ENCODE results near the gene TPSG1. TPM values are rescaled to one million over a fixed set of nuclear protein-coding genes. Genes with fewer than 3 reads are reported as not detected.
A peak's percentile ranks its signal among the peaks of the same experiment; 100 is the strongest.

TPSG1 gene
- total RNA-seq, 1 donor from 2014 or later = not detected

DNA sequence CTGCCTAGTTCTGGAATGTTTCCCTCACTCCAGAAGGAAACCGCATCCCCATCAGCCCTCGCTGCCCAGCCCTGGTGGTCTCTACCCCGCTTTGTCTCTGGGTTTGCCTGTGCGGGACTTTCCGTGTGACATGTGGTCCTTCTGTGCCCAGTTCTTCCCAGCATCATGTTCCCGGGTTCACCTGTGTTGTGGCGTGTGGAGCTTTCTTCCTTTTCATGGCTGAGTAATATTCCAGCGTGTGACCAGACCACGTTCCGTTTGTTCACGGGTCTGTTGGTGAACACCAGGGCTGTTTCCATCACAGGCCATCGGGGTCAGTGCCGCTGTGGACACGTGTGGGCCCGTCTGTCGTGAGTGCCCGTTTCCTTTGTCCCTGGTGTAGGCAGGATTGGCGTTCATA, 40.1 kb downstream of the TPSG1 start:
- TF ChIP-seq, protein P1, sequence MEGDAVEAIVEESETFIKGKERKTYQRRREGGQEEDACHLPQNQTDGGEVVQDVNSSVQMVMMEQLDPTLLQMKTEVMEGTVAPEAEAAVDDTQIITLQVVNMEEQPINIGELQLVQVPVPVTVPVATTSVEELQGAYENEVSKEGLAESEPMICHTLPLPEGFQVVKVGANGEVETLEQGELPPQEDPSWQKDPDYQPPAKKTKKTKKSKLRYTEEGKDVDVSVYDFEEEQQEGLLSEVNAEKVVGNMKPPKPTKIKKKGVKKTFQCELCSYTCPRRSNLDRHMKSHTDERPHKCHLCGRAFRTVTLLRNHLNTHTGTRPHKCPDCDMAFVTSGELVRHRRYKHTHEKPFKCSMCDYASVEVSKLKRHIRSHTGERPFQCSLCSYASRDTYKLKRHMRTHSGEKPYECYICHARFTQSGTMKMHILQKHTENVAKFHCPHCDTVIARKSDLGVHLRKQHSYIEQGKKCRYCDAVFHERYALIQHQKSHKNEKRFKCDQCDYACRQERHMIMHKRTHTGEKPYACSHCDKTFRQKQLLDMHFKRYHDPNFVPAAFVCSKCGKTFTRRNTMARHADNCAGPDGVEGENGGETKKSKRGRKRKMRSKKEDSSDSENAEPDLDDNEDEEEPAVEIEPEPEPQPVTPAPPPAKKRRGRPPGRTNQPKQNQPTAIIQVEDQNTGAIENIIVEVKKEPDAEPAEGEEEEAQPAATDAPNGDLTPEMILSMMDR (IDR thresholded peaks at IDR 0.05; ENCODE audit: insufficient read depth, low read length, poor library complexity, severe bottlenecking) = no peak
- Histone ChIP-seq H3K4me3 (ENCODE audit: low read depth, low read length) (no peak overlapping the region), H3K36me3 (ENCODE audit: control insufficient read depth, insufficient read depth, low read length) (no peaks in the 10 kb centered on the region), H3K27me3 (ENCODE audit: control insufficient read depth, insufficient read depth, low read length) (peaks cover 11% of the 10 kb centered on the region)
- DNase-seq (ENCODE audit: low read depth) = no peak

DNA sequence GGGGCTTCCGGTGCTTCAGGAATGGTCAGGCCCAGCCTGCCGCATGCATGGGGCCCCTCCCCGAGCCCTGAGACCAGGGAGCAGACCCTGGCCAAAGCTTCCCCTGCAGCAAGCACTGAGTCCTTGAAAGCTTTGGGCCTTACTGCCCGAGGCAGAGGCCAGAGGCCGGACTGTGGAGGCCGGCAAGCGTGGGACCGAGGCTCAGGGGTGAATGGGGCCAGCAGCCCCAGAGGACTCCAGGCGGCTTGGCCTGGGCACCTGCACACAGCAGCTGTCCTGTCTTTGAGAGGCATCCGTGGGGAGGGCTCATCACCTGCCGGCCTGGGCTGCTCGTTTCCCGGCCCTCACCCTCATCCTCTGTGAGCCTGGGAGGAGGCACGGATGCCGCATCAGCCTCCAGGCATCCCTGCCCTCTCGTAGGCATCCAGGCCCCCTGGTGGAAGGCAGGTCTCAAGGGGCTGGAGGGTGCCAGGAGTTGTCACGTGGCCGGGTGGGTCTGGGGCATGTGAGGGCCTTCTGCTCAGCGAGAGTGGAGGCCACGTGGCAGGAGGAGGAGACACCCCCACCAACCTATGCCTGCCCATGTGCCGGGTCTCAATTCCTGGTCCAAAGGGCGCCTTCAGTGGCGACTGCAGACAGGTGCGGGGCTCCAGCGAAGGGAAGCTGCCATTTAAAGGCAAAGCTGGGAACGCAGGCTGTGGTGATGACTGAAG, 40.8 kb downstream of the TPSG1 start:
- Histone ChIP-seq H3K27me3 (ENCODE audit: control insufficient read depth, insufficient read depth, low read length) (peaks cover 11% of the 10 kb centered on the region), H3K36me3 (ENCODE audit: control insufficient read depth, insufficient read depth, low read length) (no peaks in the 10 kb centered on the region), H3K4me3 (ENCODE audit: low read depth, low read length) (no peak overlapping the region)
- TF ChIP-seq, protein P1 (IDR thresholded peaks at IDR 0.05; ENCODE audit: insufficient read depth, low read length, poor library complexity, severe bottlenecking) = peak; percentile 5
- DNase-seq (ENCODE audit: low read depth) = no peak

DNA sequence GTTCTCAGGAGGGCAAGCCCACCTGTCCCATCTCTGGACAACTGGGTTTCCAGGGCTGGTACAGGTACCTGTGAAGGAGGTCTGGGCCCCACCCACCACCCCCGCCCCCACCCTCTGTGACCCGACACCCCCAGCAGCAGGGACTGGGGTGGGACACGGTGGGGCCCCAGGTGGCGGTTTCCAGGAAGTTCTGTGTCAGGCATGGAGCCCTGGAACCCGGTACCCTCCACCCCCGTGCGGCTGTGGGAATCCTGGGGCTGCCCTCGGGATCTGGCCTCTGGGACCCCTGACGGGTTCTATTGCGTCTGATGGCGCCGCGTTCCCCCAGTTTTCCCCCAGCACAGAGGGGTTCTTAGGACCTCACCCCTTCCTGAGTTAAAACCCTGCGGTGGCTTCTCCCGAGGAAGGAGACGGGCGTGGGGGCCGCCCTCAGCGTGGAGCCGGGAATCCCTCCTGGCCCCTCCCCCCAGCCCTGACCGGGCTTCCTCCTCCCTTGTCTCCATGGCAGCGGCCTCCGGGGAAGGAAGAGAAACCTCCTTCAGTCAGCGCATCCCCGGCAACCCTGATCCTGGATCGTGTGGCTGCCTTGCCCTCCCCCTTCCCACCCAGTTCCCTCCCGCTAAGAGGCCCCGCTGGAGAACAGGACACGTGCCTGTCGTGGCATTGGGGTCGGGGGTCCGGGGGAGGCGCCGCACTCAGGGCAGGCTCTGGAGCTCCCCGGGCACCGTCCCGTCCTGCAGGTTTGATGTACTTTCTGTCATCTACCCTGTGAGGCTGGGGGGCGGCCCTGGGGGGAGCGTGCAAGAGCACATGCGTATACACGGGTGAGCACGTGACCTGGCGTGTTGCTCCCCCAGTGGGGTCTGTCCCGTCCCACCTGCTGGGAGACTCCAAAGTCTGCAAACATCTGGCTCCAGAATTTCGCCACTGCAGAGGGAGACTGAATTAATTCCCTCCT, 41.8 kb downstream of the TPSG1 start:
- no peak for DNase-seq (ENCODE audit: low read depth)
- TF ChIP-seq, protein P1 (IDR thresholded peaks at IDR 0.05; ENCODE audit: insufficient read depth, low read length, poor library complexity, severe bottlenecking) = no peak
- H3K4me3 ChIP-seq (ENCODE audit: low read depth, low read length) = peak overlapping the region; percentile 14
- H3K27me3 ChIP-seq (ENCODE audit: control insufficient read depth, insufficient read depth, low read length) = peaks cover 11% of the 10 kb centered on the region
- H3K36me3 ChIP-seq (ENCODE audit: control insufficient read depth, insufficient read depth, low read length) = no peaks in the 10 kb centered on the region

DNA sequence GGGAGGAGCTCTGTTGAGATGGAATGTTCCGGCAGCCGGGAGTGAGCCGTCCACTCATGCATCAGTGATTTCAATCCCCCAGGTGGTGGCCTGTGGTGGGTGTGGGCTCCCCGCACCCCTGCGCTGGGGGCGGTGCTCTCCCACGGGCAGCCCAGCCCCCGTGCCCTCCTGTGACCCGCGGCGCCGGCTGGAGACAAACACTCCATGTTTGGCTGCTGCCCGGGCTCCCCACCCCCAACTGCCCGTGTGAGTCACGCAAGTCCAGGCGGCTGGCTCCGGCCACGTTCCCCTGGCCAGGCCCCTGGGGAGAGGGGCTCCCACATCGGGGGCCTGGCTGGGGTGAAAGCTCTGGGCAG, 42.8 kb downstream of the TPSG1 start:
- peak; percentile 69 for DNase-seq (ENCODE audit: low read depth)
- Histone ChIP-seq H3K4me3 (ENCODE audit: low read depth, low read length) (no peak overlapping the region), H3K36me3 (ENCODE audit: control insufficient read depth, insufficient read depth, low read length) (no peaks in the 10 kb centered on the region), H3K27me3 (ENCODE audit: control insufficient read depth, insufficient read depth, low read length) (peaks cover 8% of the 10 kb centered on the region)
- TF ChIP-seq, protein P1 (IDR thresholded peaks at IDR 0.05; ENCODE audit: insufficient read depth, low read length, poor library complexity, severe bottlenecking) = no peak

DNA sequence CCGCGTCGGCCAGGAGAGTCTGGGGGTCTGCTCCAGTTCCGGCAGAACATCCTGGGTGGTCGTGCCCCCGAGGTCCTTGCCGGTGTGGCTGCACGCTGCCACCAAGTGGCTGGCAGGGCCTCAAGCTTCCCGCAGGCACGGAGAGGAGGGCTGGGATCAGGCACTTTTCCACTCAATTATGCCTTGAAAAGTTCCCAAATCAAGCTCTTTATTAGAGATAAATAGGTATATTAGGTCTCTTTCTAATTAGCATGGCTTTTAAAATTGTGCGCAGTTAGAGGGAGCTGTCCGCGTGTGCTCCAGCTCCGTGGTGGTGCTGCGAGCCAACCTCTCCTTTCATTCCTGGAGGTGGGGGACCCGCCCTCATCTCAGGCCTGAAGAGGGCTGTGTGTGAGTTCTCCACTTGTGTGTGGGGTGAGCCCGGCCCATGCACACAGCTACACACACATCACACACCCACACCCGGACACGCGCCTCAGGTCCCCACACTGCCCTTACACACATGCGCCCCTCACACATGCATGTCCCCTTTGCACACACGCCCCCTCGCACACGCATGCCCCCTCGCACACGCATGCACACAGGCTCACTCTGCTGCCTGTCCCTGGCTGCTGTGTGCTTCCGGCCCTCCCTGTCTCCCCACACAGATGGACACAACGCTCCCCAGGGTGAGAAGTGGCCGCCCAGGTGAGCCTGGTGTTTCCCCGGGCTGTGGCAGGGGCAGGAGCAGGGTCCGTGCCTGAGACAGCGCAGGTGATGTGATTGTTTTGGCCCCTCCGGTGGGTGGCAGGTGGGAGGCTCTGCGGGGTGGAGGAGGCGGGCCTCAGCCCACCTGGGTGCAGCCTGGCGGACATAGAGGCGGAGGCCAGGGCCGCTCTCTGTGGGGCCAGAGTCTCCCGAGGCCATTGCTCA, 43.4 kb downstream of the TPSG1 start:
- Histone ChIP-seq H3K4me3 (ENCODE audit: low read depth, low read length) (no peak overlapping the region), H3K27me3 (ENCODE audit: control insufficient read depth, insufficient read depth, low read length) (peaks cover 8% of the 10 kb centered on the region), H3K36me3 (ENCODE audit: control insufficient read depth, insufficient read depth, low read length) (no peaks in the 10 kb centered on the region)
- DNase-seq (ENCODE audit: low read depth) = no peak
- TF ChIP-seq, protein P1 (IDR thresholded peaks at IDR 0.05; ENCODE audit: insufficient read depth, low read length, poor library complexity, severe bottlenecking) = peak; percentile 28

Data from kidney epithelial cell (primary cell).